ENCODE results near the gene SLC1A5.
"Not testable (repeated sequence)": the region's sequence is repeated elsewhere in the genome, so short reads cannot be mapped to it uniquely, and the experiment has no call there.

DNA sequence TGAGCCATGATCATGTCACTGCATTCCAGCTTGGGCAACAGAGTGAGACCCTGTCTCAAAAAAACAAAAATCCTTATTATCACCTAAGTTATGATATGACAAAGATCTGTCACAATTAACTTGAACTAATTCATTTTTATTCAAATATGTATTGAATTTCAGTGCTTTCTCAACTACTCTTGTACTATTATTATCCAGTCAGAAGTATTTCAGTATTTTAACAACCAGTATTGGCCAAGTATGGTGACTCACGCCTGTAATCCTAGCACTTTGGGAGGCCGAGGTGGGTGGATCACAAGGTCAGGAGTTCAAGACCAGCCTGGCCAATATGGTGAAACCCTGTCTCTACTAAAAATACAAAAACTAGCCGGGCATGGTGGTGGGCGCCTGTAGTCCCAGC lies 27.5 kb downstream of the SLC1A5 start:
- TF ChIP-seq, protein P1, sequence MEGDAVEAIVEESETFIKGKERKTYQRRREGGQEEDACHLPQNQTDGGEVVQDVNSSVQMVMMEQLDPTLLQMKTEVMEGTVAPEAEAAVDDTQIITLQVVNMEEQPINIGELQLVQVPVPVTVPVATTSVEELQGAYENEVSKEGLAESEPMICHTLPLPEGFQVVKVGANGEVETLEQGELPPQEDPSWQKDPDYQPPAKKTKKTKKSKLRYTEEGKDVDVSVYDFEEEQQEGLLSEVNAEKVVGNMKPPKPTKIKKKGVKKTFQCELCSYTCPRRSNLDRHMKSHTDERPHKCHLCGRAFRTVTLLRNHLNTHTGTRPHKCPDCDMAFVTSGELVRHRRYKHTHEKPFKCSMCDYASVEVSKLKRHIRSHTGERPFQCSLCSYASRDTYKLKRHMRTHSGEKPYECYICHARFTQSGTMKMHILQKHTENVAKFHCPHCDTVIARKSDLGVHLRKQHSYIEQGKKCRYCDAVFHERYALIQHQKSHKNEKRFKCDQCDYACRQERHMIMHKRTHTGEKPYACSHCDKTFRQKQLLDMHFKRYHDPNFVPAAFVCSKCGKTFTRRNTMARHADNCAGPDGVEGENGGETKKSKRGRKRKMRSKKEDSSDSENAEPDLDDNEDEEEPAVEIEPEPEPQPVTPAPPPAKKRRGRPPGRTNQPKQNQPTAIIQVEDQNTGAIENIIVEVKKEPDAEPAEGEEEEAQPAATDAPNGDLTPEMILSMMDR (IDR thresholded peaks at IDR 0.05), result not testable (repeated sequence)
- not testable (repeated sequence) for TF ChIP-seq POLR2A (IDR thresholded peaks at IDR 0.05)
